Cardiac fibroblast (primary cell): Measurements from ENCODE around the gene SBK1.
"Not testable (repeated sequence)": the region's sequence is repeated elsewhere in the genome, so short reads cannot be mapped to it uniquely, and the experiment has no call there.

Experiments
- DNase-seq, 2 donors: peaks; one replicate each; pipeline versions ENCODE4 v3.0.0 to v3.0.0-alpha.2; 2010; ENCODE audit warnings: low read depth in 2 of 2
- H3K4me3 ChIP-seq, 2 donors: replicated peaks in 1 of 2; 1 replicate in 1 of 2; 2 replicates in 1 of 2; pipeline ENCODE4 v1.5.1; 2011; ENCODE audit warnings: low read depth in 2 of 2, low read length in 2 of 2, mild to moderate bottlenecking in 2 of 2, moderate library complexity in 1 of 2
- CTCF ChIP-seq: IDR thresholded peaks from one replicate; pipeline ENCODE4 v1.5.1; 2011; ENCODE audit warnings: low read depth, mild to moderate bottlenecking, low read length, inconsistent platforms

SBK1 gene

GRCh38 chr16:28324887-28325279 lies 32.6 kb downstream of the SBK1 start:
- no peak for TF ChIP-seq CTCF

GRCh38 chr16:28326881-28327610 lies 34.7 kb downstream of the SBK1 start:
- H3K4me3 ChIP-seq = no peak overlapping the region
- DNase-seq = peak; percentile 52 to 66
- TF ChIP-seq CTCF = peak; percentile 76

More at GRCh38 chr16:28324887-28325279, 32.6 kb downstream of the SBK1 start:
- no peak overlapping the region for H3K4me3 ChIP-seq
- DNase-seq = no peak

GRCh38 chr16:28330232-28330631 lies 37.9 kb downstream of the SBK1 start:
- H3K4me3 ChIP-seq, DNase-seq: not testable (repeated sequence)

GRCh38 chr16:28330981-28331380 lies 38.7 kb downstream of the SBK1 start:
- not testable (repeated sequence) for H3K4me3 ChIP-seq, DNase-seq

GRCh38 chr16:28332632-28333031 lies 40.3 kb downstream of the SBK1 start:
- H3K4me3 ChIP-seq, DNase-seq: not testable (repeated sequence)

- DNase-seq, H3K4me3 ChIP-seq: not testable (repeated sequence)
These were observed 43.4 kb downstream of the SBK1 start for GRCh38 chr16:28335678-28336077.

GRCh38 chr16:28336940-28337710 lies 44.8 kb downstream of the SBK1 start:
- not testable (repeated sequence) for H3K4me3 ChIP-seq, DNase-seq

GRCh38 chr16:28338230-28338629 lies 45.9 kb downstream of the SBK1 start:
- H3K4me3 ChIP-seq, DNase-seq: not testable (repeated sequence)

- not testable (repeated sequence) for DNase-seq
These were observed 70.3 kb downstream of the SBK1 start for GRCh38 chr16:28362600-28362999.

GRCh38 chr16:28363408-28363807 lies 71.1 kb downstream of the SBK1 start, which contains the start of gene NPIPB6:
TSS of gene NPIPB6 (minus strand) at chr16:28363508. CDS start at chr16:28362822, 686 bp downstream.
- DNase-seq, H3K4me3 ChIP-seq: not testable (repeated sequence)

More at GRCh38 chr16:28362600-28362999, 70.3 kb downstream of the SBK1 start:
- not testable (repeated sequence) for H3K4me3 ChIP-seq

GRCh38 chr16:28364268-28365173 lies 72.2 kb downstream of the SBK1 start:
- DNase-seq = not testable (repeated sequence)

GRCh38 chr16:28367926-28368325 lies 75.6 kb downstream of the SBK1 start:
- not testable (repeated sequence) for H3K4me3 ChIP-seq, DNase-seq

More at GRCh38 chr16:28364268-28365173, 72.2 kb downstream of the SBK1 start:
- not testable (repeated sequence) for H3K4me3 ChIP-seq
